HG03558 (cell line): ENCODE results near the gene FAM3B.
"Not testable (repeated sequence)": the region's sequence is repeated elsewhere in the genome, so short reads cannot be mapped to it uniquely, and the experiment has no call there.

Experiments
- ATAC-seq: cut with Tn5 transposase; IDR thresholded peaks from one replicate; pipeline ENCODE4 v1.9.1; 2021; ENCODE audit warnings: moderate number of reproducible peaks; ENCODE audit not compliant: unreplicated experiment; ENCODE audit errors: extremely low read depth

FAM3B gene

DNA sequence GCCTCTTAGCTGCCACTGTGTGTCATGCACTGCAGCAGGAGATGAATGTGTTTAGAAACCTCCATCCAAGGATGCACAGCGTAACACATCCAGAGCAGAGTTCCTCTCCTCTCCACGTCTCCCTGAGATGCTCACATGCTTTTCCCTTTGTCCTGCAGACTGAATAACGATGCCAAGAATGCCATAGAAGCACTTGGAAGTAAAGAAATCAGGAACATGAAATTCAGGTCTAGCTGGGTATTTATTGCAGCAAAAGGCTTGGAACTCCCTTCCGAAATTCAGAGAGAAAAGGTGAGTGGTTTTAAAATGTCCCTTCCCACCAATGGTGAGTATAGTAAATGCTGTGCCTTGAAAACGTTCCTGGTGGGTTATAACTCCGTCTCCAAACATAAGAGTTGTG, 31.8 kb downstream of the FAM3B start:
- no peak for ATAC-seq

DNA sequence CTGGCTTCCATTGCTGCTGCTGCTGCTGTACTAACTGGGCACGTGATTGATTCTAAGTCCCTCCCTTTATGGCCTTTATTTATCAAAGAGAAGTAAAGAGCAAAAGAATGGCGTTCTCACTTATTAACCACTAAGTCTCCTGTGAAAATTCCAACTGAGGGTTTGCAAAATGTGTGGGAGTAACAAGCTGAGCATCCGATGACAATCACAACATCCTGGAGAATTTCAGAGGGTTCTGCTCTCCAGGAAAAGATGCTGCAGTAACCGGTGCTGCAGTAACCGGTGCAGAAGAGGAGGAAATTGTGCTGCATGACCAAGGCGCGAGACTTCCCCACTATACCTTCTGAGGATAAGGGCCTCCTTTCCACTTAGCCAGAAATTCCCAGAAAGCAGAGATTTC, 32.5 kb downstream of the FAM3B start:
- no peak for ATAC-seq

- ATAC-seq, result no peak
These were observed 33.2 kb downstream of the FAM3B start for GRCh38 chr21:41349619-41350390.

GRCh38 chr21:41350436-41351155, 34.0 kb downstream of the FAM3B start:
- ATAC-seq, result no peak

DNA sequence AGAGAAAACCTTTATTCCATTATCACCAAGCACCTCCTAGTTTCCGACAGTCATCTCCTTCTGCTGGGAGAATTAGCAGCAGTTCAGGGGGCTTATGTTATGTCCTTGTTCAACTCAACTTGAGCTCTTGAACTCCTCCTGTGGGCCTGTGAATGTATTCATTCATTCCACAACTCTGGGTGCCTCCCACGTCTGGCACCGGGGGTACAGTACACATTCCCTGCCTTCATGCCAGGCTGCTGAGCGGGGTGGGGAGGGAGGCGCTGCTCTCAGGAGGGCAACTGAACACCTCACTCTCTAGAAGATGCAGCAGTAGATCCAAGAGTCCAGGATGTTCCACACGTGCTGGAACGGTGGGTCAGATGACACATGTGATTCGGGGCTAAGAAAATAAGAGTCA, 40.9 kb downstream of the FAM3B start:
- no peak for ATAC-seq

DNA sequence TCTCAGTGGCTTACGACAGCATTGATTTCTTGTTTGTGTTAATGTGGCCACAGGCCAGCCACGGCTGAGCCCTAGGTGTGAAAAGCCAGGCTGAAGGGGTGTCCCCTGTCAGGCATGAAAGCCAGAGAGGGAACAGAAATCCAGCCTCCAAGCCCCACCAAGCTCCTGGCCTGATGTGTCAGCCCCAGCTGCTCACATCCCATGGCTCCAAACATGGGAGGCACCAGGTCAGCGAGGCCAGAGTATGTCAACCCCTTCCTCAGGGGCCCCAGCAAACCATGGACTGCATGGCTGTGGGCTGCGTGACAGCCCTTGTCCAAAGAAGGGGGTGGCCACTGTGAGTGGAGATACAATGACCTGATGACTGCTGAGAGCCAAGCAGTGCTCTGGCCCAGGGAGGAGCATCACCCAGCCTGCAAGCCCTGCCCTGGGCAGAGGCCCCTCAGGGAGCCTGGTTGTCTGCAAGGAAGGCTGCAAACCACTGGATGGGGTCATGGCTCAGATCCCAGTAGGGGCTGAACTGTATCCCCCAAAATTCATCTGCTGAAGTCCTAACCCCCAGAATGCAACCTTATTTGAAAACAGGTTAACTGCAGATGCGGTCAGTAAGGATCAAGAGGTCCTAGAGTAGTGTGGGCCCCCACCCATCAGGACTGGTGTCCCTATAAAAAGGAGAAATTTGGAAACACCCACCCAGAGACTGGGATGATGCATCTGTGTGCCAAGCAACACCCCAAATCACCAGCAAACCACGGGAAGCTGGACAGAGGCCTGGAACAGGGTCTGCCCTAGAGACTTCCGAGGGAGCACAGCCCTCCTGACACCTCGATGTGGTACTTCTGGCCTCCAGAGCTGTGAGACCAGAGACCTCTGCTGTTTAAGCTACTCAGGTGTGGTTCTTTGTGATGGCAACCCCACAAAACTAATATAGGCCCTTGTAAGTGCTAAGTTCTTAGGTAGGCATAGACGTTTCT, 41.9 kb downstream of the FAM3B start:
- ATAC-seq, result no peak

GRCh38 chr21:41359286-41359685, 42.7 kb downstream of the FAM3B start:
- no peak for ATAC-seq

- not testable (repeated sequence) for ATAC-seq
These were observed 43.1 kb downstream of the FAM3B start for GRCh38 chr21:41359754-41360071.

DNA sequence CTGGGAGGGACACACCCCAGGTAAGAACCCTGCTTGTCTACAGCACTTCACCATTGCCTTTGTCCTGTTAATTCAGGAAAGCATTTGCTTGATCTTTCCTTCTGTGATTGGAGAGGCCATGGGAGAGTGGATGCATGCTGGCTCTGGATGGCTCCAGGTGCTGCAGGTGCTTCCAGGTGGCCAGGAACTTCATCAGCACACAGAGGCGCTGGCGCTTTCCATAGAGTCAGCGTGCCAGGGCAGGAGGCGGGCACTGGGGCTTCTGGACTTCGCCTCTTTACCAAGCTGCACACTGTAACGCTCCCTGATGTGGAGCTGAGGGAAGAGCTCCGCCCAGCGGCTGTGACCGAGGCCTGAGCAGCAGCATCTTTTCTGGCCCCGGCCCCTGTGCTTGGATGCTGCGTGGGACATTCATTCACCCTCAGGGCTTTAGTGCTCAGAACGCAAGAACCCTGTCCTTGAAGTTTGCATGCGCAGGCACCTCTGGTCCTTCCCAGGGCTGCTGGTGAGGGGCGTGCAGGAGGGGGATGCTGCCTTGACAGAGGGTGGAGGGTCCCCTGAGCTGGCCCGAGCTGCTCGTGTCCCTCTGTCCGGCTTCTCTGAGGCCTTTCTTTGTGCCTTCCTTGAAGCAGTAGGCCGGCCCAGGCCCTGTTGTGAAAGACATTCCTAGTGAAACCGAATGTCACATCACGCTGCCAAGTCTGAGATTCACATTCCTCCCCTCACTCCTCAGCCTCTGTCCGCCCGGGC, 43.6 kb downstream of the FAM3B start:
- ATAC-seq, result no peak

DNA sequence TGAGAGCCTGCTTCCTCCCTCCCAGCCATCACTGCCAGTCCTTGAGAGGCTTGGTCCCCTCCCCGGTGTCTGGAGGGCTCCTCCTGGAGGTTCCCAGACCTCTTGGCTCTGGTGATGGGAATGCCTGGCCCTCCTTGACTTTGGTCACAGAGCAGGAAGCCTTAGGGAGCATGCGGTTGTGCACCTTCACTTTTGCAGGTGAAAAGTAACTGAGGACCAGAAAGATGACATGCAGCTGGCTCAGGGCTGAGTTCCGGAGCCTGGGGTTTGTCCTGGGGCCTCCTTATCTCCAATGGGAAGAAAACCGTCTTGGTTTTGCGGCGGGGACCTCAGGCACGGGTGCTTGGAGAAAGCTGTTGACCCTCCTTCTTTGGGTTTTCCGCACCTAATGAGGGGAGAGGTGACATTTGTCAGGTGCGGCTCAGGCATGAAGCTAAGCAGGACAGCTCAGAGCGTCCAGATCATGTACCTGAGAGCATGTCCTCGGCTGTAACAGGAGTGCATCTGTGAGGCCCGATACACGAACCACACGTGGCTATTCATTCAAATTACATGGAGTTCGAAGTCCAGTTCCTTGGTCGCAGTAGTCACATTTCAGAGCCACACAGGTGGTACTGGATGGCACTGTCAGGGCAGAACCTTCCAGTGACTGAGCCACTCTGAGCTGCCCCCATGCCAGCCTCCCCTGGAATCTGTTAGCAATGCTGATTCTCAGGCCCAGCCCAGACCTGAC, 44.6 kb downstream of the FAM3B start:
- ATAC-seq, result no peak

DNA sequence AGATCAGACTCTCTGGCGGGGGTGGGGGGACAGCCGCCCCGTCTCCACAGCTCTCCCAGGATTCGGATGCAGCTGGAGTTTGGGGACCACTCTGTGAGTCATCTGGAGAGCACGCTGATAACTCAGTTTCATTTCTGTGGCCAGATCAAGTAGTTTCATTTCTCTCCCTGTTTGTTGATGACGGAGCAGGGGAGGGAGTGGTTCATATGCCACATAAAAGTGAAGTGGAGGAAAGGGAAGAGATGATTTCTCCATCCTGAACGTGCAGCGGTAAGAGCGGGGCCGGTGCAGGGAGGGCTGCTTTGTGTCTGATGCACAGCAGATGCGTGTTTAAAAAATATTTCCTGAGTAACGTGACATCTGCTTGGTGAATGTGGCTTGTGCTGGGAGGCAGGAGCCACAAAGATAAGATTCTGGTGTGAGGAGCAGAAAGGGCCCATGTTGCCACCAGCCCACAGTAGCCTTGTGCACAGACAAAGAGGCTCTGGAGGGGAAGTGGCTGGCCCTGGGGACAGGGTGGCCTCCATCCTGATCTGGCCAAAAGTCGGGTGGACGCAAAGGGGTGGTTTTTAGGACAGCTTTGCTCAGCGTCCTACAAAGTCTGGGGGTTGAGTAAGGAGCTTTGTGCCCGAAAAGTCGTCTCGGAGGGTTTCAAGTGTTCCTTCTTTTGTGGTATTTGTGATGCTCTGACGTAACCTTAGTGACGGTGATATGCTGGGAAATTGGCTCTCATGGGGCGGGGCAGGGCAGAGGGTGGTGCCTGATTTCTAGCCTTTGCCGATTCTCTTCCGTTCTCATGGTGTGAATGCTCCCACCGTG, 45.4 kb downstream of the FAM3B start, which contains the start of gene MX2:
Gene MX2, plus strand, starts transcription at position 242 of the 819 bp plus-strand sequence. CDS start 14,880 bp downstream, outside the sequence.
- no peak for ATAC-seq

- no peak for ATAC-seq
These were observed 46.2 kb downstream of the FAM3B start for GRCh38 chr21:41362605-41363369.

DNA sequence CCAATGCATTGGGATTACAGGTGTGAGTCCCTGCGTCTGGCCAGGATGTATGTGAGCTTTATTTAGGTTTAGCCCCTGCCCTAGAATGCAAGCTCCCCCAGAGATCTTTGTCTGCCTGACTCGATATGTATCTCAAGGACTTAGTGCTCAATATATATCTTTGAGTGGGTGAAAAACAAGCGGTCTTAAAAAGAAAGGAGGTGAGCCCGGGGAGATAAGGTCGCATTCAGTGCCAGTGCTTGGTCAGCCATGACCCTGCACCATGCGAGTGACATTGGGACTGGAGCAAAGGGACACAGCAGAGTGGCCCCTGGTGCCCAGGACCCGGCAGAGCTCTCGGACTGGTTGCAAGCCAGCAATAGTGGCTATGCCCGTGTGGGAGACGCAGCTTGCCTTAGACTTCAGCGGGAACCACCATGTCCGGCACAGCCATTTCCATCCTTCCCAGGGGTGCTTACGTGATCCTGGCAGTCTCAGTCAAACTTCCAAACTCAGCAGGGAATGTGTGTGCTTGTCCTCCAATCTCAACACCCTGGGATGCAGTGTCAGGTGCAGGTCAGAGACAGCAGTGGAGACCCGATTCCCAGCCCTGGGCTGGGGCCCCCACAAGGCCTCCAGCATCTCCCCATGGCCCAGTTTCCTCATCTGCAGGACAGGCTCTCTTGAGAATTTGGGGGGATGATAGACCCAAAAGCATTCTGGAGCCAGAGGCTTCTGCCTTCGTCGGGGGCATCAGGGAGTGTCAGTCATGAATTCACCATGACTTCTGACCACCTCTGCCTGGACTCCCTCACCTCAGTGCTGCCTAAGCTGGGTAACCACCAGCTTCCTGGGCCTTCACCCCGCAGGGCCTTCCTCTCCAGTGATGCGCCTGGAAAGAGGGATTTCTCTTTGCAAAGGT, 47.0 kb downstream of the FAM3B start:
- ATAC-seq, result no peak

DNA sequence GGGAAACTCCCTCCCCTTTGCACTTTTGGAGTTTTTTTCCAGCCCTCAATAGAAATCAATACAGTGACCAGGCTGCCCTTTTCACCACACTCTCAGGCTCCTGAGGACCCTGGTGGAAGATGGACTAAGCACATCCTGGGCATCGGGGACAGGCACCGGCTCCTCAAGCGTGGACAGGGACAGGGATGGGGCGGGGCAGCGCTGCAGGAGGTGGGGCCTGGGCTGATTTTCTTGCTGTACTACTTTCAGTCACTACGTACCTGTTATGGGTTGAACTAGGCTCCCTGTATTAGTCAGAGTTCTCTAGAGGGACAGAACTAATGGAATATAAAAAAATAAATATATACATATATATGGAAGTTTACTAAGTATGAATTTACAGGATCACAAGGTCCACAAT, 47.7 kb downstream of the FAM3B start:
- ATAC-seq, result no peak

GRCh38 chr21:41365377-41366107, 48.9 kb downstream of the FAM3B start:
- no peak for ATAC-seq

DNA sequence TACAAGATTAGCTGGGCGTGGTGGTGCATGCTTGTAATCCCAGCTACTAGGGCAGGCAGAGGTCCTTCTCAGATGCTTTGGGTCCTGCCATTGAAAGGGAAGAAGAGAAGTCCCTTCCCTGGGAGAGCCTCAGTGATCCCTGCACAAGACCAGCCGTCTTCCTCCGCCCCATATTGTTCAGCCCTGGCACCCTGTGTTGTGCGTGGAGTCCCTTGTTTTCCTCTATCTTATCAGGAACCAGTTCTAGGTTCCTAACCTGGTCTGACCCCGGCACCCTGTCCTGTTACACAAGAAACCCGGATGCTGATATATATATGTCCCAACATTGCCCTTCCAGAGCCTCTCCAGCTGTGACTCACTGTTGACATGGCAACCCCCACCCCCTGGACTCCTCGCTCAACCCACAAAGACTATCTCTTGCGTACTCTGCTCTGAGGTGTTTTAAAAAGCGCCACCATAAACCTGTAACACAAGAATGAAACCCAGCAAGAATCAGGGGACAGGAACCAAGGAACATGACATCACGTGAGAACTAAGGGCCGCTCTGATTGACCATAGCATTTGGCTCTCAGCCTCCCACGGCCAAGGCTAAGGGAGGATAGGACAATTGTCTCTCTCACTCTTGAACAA, 50.0 kb downstream of the FAM3B start:
- no peak for ATAC-seq
